GM21576 (cell line): ENCODE data around the gene DYRK3.
A peak's percentile ranks its signal among the peaks of the same experiment; 100 is the strongest.

Experiments used
- ATAC-seq: cut with Tn5 transposase; IDR thresholded peaks from one replicate; pipeline ENCODE4 v1.9.1; 2021; ENCODE audit warnings: mild to moderate bottlenecking, moderate library complexity; ENCODE audit not compliant: unreplicated experiment

Gene DYRK3

GRCh38 chr1:206658981-206659273, 23.6 kb downstream of the DYRK3 start:
- ATAC-seq, result no peak

GRCh38 chr1:206660136-206660535, 24.8 kb downstream of the DYRK3 start:
- no peak for ATAC-seq

GRCh38 chr1:206661161-206661820, 26.0 kb downstream of the DYRK3 start:
- ATAC-seq, result no peak

GRCh38 chr1:206662396-206663092, 27.2 kb downstream of the DYRK3 start:
- no peak for ATAC-seq

GRCh38 chr1:206663362-206663761, 28.0 kb downstream of the DYRK3 start:
- no peak for ATAC-seq

- peak; percentile 61 for ATAC-seq
Observed at GRCh38 chr1:206663832-206664652, 28.7 kb downstream of the DYRK3 start.

GRCh38 chr1:206664740-206665139, 29.4 kb downstream of the DYRK3 start:
- ATAC-seq, result no peak

GRCh38 chr1:206666031-206666561, 30.8 kb downstream of the DYRK3 start:
- ATAC-seq, result no peak

- no peak for ATAC-seq
Observed at GRCh38 chr1:206666954-206667665, 31.8 kb downstream of the DYRK3 start.

GRCh38 chr1:206668351-206668750, 33.0 kb downstream of the DYRK3 start:
- no peak for ATAC-seq

GRCh38 chr1:206668874-206669410, 33.6 kb downstream of the DYRK3 start:
- no peak for ATAC-seq

GRCh38 chr1:206672011-206672688, 36.8 kb downstream of the DYRK3 start:
- ATAC-seq, result no peak

GRCh38 chr1:206672844-206673758, 37.8 kb downstream of the DYRK3 start:
- no peak for ATAC-seq

- ATAC-seq, result no peak
Observed at GRCh38 chr1:206674236-206674635, 38.9 kb downstream of the DYRK3 start.

GRCh38 chr1:206674745-206675175, 39.4 kb downstream of the DYRK3 start:
- no peak for ATAC-seq

- no peak for ATAC-seq
Observed at GRCh38 chr1:206676499-206676898, 41.2 kb downstream of the DYRK3 start.

GRCh38 chr1:206678490-206678889, 43.2 kb downstream of the DYRK3 start:
- peak; percentile 32 for ATAC-seq

- peak; percentile 82 for ATAC-seq
Observed at GRCh38 chr1:206679738-206680211, 44.4 kb downstream of the DYRK3 start.

GRCh38 chr1:206680279-206680678, 44.9 kb downstream of the DYRK3 start:
- no peak for ATAC-seq
